ENCODE measurements around the gene SPDYE6.
"Not testable (repeated sequence)": the region's sequence is repeated elsewhere in the genome, so short reads cannot be mapped to it uniquely, and the experiment has no call there.

The SPDYE6 gene

GRCh38 chr7:102363549-102364393 is 7.5 kb upstream of the SPDYE6 start:
- peak; percentile 100 for DNase-seq (ENCODE audit: low spot score)

- DNase-seq (ENCODE audit: low spot score), result not testable (repeated sequence)
These were observed 9.3 kb downstream of the SPDYE6 start for GRCh38 chr7:102346983-102347382.

DNA sequence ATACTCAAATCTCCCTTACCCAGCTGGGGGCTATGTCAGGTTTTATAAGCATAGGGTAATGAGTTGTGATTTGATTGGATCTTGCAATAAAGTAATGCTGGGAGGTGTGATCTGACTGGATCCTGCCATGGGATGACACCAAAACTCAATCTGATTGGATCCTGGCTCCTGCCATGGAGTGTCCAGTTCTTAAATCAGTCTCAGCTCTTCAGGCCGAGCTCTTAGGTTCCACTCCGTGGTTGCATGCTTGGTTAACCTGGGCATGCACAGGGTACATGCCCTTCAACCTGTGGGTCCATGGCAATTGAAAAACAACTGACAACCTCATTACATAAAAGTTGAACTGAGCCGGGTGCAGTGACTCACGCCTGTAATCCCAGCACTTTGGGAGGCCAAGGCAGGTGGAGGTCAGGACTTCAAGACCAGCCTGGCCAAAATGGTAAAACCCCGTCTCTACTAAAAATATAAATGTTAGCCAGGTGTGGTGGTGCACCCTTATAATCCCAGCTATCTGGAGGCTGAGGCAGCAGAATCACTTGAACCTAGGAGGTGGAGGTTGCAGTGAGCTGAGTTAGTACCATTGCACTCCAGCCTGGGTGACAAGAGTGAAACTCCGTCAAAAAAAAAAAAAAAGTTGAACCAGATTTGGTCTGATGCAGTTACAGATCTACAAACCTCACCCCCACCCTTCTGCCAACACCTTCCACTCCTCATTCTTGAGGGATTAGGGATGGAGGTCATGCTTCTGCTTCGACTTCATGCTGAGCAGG is 15.5 kb downstream of the SPDYE6 start:
- DNase-seq (ENCODE audit: low spot score), result not testable (repeated sequence)

DNA sequence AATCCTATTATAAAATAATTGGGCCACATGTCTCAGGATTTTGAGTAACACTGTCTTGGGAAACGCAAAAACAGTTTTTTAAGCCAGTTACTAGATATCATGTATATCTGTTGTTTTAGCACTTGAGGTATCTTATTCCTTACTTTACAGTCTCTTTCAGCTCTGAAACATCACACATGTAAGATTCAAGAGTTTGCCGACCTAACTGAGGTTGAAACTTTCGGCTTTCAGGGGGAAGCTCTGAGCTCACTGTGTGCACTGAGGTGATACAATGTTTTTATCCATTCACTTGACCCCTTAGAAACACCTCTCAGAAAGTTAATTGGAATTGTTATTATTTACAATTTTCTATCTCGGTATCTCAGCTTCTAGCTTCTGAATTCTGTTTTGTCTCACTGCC is 18.8 kb downstream of the SPDYE6 start:
- not testable (repeated sequence) for DNase-seq (ENCODE audit: low spot score)

DNA sequence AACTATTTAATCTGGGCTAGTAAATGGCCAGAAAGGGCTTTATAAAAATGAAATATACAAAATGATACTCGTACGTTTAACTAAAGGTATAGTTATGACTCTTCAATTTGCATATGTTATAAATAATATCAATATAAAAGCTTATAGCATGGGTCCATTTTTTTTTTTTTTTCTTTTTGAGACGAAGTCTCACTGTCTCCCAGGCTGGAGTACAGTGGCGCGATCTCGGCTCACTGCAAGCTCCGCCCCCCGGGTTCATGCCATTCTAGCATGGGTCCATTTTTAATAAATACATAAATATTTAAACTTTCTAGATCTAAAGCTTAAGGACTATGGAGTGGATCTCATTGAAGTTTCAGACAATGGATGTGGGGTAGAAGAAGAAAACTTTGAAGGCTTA is 19.2 kb downstream of the SPDYE6 start:
- not testable (repeated sequence) for DNase-seq (ENCODE audit: low spot score)

DNA sequence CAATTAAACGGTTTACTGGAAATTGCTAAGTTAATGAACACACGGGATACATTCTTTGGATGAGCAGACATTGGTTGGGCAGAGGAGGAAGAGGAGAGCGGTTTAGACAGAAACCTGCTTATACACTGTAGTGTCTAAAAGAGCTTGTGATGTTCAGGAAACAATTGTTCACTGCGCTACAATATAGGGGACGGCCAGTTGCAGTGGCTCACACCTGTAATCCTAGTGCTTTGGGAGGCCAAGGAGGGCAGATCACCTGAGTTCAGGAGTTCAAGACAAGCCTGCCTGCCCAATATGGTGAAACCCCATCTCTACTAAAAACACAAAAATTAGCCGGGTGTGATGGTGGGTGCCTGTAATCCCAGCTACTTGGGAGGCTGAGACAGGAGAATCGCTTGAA is 20.7 kb downstream of the SPDYE6 start:
- DNase-seq (ENCODE audit: low spot score), result not testable (repeated sequence)

DNA sequence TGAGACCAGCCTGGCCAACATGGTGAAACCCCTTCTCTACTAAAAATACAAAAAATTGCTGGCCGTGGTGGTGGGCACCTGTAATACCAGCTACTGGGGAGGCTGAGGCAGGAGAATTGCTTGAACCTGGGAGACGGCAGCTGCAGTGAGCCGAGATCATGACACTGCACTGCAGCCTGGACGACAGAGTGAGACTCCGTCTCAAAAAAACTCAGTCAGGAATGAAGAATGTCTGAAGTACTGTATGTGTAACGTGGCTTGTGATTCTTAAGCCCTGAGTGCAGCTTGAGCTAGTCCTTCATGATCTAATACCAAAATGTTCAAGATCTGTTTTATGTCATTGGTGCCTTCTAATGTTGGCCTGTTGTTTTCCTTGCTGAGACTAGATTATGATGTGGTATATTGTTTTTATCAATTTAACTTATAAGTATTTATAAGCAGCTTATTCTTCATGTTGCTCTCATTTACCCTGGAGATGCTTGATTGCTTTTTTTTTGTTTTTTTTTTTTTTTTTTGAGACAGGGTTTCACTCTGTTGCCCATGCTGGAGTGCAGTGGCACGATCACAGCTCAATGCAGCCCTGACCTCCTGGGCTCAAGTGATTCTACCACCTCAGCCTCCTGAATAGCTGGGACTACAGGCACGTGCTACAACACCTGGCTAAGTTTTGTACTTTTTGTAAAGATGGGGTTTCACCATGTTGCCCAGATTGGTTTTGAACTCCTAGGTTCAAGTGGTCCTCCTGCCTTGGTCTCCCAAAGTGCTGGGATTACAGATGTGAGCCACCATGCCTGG is 25.4 kb downstream of the SPDYE6 start:
- not testable (repeated sequence) for DNase-seq (ENCODE audit: low spot score)

DNA sequence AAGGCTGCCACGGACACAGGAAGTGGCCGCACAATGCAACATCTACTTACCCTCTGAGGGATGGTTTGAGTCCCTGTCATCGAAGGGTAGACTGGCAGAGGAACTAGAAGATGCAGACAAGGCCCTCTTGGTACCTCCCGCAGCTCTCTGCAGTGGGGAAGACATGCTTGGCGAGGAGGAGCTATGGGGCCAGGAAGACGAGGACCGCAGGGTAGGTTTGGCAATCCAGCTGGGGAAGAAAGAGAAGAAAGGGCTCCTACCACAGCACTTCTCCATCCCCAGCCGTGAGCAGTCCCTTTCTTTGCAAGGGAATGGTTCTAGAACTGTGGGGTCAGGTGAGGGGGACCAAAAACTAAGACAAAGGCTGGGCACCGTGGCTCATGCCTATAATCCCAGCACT is 26.9 kb downstream of the SPDYE6 start:
- not testable (repeated sequence) for DNase-seq (ENCODE audit: low spot score)

GRCh38 chr7:102328863-102329262 is 27.4 kb downstream of the SPDYE6 start:
- not testable (repeated sequence) for DNase-seq (ENCODE audit: low spot score)

DNA sequence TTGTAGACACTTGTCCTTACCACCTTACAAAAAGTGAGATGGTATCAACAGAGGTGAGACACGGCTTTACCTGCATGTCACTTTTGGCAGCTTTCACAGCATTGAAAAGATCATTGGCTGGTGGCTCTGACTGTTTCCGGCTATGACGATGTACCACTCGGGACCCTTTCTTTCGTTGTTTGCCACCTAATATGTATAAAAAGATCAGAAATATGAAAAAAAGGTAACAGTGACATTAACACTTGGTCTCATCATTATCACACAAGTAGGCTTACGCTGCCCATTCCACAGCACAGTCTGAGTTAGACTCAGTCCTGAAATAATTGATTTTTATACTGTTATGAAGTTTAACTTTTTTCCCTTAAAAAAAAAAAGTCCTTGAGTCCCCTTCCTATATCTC is 29.1 kb downstream of the SPDYE6 start:
- not testable (repeated sequence) for DNase-seq (ENCODE audit: low spot score)

GRCh38 chr7:102326157-102326889 is 29.9 kb downstream of the SPDYE6 start:
- no peak for DNase-seq (ENCODE audit: low spot score)

DNA sequence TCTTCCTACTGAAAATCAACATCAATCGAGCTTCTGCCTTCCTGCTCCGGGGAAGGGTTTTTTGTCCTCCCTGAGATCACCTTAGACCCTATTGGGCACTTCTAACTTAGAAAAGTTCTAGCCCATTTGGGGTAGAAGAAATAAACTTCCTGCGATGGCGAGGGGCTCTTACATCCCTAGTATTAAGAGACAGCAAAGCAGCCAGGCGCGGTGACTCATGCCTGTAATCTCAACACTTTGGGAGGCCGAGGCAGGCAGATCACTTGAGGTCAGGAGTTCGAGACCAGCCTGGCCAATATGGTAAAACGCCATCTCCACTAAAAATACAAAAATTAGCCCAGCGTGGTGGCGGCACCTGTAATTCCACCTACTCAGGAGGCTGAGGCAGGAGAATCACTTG is 31.1 kb downstream of the SPDYE6 start:
- not testable (repeated sequence) for DNase-seq (ENCODE audit: low spot score)

DNA sequence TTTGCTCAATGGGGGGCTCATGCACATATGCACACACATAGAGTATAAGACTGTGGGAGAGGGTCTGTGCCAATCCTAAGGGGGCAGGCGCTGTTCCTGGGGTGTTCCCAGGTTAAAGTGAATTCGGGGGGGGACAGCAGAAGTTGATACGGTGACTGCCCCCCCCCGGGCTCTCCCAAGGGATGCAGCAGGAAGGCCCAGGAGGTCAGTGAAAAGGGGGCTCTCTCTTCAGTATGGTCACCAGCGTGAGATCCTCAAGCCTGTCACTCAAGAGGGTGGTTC is 32.4 kb downstream of the SPDYE6 start:
- no peak for DNase-seq (ENCODE audit: low spot score)

- no peak for DNase-seq (ENCODE audit: low spot score)
These were observed 34.0 kb downstream of the SPDYE6 start for GRCh38 chr7:102322202-102322715.

GRCh38 chr7:102321351-102322201 is 34.7 kb downstream of the SPDYE6 start:
- DNase-seq (ENCODE audit: low spot score), result no peak

- DNase-seq (ENCODE audit: low spot score), result no peak
These were observed 35.5 kb downstream of the SPDYE6 start for GRCh38 chr7:102320601-102321350.

- DNase-seq (ENCODE audit: low spot score), result no peak
These were observed 36.1 kb downstream of the SPDYE6 start for GRCh38 chr7:102320181-102320580.

DNA sequence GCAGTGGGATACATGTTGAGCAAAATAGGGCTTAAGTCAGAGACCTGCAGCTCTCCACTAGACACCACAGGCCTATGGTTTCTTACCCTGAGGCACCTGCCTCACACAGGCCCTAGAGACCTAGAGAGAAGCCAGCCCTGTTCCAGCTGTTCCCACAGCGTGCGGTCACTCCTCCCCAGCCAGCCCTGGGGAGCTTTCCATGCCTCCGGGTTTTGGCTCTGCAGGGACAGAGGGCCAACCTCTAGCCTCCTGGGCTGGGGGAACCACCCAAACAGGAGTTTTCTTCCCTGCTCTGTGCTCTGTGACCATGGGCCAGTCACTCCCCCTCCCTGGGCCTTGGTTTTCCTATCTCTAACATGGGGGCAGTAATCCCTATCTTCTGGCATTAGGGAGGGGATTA is 36.6 kb downstream of the SPDYE6 start:
- DNase-seq (ENCODE audit: low spot score), result no peak

- peak; percentile 59 for DNase-seq (ENCODE audit: low spot score)
These were observed 37.7 kb downstream of the SPDYE6 start for GRCh38 chr7:102318482-102318971.

Data from NAMALWA (cell line).